ENCODE results near the gene ENPP6.

Gene ENPP6

DNA sequence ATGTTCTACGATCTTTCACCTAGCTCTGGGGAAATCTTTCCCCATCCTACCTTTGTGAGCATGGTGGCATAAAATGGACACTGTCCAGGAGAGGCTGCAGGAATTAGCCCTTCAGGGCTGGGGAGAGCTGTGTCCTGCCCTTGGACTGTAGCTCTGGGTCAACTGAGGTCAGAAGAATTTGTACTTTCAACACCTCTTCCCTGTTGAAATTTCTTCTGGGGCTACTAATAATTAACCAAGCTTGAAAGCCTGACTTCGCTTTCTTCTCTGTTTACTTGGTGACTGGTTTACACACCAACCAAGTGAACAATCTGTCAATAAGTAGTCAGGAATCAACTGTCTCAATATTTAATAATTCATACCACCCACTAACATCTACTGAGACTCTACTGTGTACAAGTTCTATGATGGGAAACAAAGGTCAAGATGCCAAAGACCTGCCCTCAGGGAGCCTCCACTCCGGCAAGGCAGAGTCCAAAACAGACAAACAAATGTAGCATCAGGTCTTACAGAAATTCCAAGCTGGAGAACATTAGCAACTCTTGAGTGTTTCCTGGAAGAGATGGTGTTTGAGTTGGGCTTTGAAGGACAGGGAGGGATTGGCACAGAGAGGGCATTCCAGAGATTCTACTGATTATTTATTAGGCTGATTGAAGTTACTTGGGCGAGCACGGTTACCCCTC lies 113.1 kb downstream of the ENPP6 start:
- DNase-seq (ENCODE audit: low read depth in 2 of 2) = no peak

DNA sequence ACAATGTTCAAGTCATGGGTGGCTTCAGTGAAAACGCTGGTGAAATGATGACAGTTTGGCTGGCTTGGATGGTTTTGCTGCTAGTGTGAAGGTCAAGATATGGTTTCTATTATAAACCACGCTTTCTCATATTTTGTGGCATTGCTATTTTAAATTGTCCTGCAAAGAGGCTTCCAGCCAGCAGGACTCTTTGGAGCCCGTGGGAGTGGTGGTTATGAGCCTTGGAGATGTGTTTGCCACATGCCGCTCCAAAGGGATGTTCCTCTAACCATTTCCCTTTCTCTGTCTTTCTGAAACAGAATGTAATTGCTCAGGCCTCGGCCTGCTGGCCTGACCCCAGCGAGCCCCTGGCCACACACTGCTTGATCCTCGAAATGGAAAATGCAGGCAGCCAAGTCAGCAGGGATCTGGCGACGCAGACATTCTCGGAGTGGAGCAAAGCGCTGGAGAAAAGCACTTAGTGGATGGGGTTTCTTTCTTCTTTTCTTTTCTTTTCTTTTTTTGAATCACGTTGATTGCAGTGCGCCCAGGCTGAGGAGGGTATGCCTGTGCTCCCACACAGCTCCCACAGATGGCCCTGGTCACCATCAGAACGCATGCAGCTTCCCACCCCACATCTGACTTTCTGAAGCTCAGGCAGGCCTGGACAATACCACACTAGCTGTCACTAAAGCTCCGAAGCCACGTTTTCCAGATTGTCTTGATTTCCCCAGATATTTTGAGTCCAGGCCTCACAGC lies 114.0 kb downstream of the ENPP6 start:
- DNase-seq (ENCODE audit: low read depth in 2 of 2) = no peak

- no peak for DNase-seq (ENCODE audit: low read depth in 2 of 2)
Observed at GRCh38 chr4:184102927-184103326, 114.7 kb downstream of the ENPP6 start.

DNA sequence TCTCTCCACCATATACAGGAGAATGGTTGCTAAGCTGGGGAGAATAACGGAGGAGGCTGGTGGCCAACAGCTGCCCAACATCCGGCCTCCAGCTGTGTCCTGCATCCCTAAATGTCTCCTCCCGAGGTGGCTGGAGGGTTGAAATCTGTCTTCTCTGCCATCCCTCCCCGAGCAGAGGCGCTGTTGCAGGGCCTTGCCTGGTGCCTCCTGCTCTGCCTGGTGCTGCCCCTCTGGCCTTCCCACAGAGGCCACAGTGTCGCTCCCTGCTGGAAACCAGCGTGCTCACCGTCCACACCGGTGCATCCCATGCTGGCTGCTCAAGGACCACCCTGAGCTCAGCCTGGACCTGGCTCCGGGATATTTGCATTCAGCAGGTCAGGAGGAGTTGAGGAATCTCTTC lies 115.2 kb downstream of the ENPP6 start:
- no peak for DNase-seq (ENCODE audit: low read depth in 2 of 2)

GRCh38 chr4:184101711-184102110 lies 116.0 kb downstream of the ENPP6 start:
- DNase-seq (ENCODE audit: low read depth in 2 of 2) = no peak

DNA sequence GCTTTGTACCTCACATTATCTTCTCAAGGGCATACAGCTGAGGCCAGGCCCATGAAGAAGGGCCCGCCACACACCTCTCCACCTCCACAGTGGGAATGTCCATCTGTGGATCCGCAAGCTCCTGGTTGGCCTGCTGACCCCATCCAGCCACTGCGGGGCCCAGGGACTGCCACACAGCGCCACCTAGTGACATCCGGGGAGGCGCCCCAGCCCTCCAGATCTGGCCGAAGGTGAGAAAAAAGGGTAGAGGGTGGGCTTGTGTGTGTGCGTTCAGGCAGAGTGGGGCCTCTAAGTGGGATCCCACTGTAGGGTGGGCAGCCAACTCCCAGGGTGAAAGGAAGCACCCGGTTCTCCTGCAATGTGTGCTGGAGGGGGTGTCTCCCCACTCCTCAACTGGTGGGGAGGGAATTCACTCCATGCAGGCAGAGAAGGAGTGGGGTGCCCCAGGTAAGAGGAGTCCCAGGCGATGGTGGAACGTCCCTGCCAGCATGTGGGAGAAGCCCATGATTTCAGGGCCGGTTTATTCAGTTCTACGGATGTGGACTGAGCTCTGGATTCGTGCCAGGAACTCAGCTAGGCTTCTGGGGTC lies 117.3 kb downstream of the ENPP6 start:
- DNase-seq (ENCODE audit: low read depth in 2 of 2) = peak in 1 of 2 donors; percentile 22

GRCh38 chr4:184099535-184099966 lies 118.1 kb downstream of the ENPP6 start:
- DNase-seq (ENCODE audit: low read depth in 2 of 2) = no peak

DNA sequence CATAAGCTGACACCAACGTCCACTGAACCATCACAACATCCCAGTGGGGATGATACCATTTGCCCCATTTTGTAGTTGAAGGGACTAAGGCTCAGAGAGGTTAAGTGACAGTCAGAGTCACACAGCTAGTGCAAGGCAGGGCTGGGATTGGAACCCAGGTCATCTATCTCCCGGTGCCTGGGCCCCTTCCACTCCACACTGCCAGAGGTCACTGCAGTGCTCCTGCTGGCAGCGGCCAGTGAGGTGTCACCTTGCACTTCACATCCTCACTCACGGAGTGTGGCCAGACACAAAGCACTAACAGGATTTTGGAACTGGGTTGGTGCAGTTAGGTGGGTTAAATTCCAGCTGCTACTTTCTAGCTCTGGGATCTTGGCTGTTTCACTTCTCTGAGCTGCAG lies 118.7 kb downstream of the ENPP6 start:
- DNase-seq (ENCODE audit: low read depth in 2 of 2) = no peak

GRCh38 chr4:184097815-184098214 lies 119.9 kb downstream of the ENPP6 start:
- DNase-seq (ENCODE audit: low read depth in 2 of 2) = no peak

DNA sequence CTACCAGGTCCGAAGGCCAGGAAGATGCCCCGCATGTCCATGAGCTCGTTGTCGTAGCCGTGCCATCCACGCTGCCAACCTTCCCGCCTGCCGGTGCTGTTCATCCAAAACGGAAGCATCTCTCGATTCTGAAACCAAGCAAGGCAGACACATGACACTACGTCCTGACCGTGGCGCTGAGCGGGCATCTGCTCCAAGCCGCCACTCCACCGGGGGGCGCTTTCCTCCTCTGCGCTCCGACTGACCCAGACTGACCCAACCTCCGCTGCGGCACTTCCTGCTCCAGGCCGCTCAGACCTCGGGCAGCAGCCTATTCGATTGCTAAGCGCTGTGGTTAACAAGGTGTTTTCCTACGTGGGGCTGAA lies 120.5 kb downstream of the ENPP6 start:
- no peak for DNase-seq (ENCODE audit: low read depth in 2 of 2)

DNA sequence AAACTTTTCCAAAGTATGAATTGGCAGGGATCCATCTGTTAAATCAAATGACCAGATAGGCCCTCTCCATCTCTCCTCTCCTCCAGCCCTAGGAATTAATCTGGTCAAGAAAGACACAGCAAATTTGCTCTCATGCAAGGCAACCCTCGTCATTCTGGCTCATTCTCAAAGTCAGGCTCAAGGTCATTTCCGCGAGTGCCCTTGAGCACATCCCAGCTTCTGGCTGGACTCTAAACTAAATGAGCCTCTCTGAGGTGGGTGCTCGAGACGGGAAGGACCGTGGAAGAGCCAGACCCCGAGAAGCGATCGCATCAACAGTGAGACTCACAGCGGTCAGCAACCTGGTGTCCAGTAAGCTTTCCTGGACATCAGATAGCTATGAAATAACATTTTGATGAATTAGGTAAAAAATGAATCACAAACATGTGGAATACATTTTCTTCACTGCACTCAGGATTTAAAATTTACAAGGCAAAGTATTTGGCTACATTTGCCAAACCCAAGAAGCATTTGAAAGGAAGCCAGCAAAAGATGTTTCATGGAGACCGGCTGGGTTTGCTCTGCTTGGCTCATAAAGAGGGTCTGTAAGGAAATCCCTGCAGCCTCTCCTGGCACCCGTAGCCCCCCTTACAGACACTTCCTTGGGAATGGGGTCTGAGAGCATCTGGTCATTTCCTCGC lies 121.0 kb downstream of the ENPP6 start:
- DNase-seq (ENCODE audit: low read depth in 2 of 2) = no peak

- DNase-seq (ENCODE audit: low read depth in 2 of 2) = no peak
Observed at GRCh38 chr4:184094532-184095159, 123.0 kb downstream of the ENPP6 start.

DNA sequence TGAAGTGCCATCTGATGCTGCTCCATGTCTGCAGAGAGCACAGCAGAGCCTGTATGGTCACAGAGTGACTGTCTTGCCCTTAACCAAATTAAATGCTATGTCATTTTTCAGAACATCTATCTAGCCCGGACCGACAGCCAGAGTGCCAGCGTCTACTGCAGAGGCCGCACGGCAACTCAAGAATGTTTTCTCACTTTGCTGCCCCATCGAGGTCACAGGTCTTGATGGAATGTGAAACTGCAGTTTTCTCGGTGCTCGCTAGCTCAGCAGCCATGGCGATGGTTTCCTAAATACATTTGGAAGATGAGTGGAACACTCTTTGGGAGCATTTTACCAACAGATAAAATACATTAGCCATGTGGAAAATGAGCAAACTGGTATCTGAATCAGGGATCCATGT lies 125.7 kb downstream of the ENPP6 start:
- DNase-seq (ENCODE audit: low read depth in 2 of 2) = no peak

DNA sequence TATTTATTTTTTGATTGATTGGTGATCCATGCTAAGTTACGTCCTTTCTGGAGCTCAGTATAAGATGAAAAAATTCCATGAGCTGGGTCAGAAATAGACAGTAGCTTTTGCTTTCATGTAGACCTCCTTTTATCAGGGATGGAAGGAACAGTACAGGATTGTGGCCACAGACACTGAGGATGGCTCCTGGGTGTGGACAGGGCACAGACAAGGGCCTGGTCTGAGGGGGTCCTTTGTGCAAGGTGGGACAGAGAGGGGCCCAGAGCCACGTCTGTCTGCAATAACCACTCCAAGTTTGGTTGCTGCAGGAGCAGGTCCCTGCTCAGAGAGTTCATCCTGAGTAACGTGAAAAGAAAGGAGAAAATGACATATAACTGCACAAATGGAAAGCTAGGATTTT lies 127.1 kb downstream of the ENPP6 start:
- no peak for DNase-seq (ENCODE audit: low read depth in 2 of 2)

DNA sequence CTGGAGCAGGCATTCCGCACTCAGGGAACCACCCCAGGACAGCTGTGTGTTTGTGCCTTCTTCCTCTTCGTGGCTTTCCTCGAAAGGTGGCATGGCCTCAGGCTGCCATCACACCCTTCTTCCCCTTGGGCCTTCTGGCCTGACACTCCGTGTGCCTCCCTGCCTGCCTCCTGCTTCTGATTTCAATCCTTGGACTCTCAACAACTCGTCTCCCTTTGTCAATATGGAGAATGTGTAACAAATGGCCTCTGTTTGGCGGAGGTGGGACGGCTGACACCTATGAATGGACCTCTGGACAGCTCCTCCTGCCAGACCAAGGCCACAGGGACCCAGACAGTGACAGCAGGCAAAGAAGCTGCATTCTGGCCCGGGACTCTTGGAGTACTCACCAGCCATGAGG lies 137.0 kb downstream of the ENPP6 start:
- no peak for DNase-seq (ENCODE audit: low read depth in 2 of 2)

DNA sequence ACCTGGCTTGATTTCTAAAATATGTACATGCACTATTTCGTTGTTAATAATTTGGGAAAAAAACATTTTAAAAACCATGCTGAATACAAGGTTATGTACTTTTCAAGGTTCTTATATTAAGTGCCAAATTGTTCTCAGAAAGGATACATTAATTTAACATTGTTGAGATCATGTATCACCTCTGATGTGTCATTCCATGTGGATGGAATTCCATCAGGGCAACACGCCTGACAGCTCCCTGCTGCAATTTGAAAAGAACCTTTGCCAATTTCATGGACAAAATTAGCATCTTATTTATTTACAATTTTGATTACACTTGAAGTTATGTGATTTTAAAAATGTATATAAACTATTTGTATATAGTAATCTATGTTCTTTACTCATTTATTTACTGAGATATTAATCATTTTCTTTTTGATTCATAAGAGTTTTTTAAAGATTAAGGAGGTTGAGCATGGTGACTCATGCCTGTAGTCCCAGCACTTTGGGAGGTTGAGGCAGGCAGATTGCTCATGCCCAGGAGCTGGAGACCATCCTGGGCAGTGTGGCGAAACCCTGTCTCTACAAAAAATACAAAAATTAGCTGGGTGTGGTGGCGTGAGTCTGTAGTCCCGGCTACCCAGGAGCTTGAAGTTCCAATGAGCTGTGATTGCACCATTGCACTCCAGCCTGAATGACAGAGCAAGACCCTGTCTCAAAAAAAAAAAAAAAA lies 142.8 kb downstream of the ENPP6 start:
- no peak for DNase-seq (ENCODE audit: low read depth in 2 of 2)

DNA sequence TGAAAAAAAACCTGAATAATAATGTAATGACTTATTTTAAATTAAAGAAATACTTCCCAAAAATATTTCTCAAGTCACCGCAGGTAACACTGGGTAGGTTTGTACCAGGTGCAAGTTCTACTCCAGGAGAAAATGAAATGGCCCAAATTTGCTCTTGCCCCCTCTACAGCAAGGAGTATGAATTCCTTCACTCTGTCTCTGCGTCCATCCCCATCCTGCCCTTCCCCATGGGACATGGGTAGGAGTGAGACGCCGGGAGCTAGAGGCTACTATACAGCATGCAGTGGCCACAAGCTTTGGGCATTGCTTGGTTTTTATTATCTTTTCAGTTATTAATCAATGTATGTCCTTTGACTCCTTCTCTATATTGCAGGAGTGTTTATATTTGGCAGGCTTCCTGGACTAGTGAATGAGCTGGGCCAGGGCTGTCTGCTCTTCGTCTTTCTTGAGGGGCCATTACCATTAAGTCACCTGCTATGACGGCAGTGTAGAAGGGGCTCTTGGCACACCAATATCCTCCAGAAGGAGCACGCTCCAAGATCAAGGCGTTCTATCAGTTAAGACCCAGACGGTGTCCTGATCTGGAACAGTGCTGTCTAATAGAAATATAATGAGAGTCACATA lies 149.6 kb downstream of the ENPP6 start:
- no peak for DNase-seq (ENCODE audit: low read depth in 2 of 2)

- no peak for DNase-seq (ENCODE audit: low read depth in 2 of 2)
Observed at GRCh38 chr4:184066584-184067300, 150.9 kb downstream of the ENPP6 start.

DNA sequence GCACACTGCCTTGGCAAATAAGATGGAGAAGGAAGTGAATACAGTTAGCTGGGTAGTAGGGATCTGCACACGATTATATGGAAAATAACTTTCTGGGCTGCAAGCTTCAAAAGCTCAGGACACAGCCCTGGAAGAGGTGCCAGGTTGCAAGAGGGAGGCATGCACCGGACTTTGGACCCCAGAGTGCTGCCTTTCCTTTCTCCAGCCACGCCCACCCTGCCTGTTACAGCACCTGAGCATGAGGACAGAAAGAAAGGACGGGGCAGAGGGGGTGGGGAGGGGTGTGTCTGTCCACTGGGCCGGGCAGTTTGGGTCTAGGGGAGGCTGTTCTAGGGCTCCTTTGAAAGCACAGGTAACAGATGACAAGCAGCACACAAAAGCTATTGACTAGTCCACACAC lies 152.8 kb downstream of the ENPP6 start:
- no peak for DNase-seq (ENCODE audit: low read depth in 2 of 2)

- no peak for DNase-seq (ENCODE audit: low read depth in 2 of 2)
Observed at GRCh38 chr4:184062769-184063168, 154.9 kb downstream of the ENPP6 start.

Measured in stimulated activated CD4-positive, alpha-beta T cell treated with anti-CD3 and anti-CD28 coated beads, Interleukin-1b, Interleukin-23, amount 100 ng/mL, for 1 hour (primary cell).